ENCODE measurements around the gene NFIA.

Gene NFIA

DNA sequence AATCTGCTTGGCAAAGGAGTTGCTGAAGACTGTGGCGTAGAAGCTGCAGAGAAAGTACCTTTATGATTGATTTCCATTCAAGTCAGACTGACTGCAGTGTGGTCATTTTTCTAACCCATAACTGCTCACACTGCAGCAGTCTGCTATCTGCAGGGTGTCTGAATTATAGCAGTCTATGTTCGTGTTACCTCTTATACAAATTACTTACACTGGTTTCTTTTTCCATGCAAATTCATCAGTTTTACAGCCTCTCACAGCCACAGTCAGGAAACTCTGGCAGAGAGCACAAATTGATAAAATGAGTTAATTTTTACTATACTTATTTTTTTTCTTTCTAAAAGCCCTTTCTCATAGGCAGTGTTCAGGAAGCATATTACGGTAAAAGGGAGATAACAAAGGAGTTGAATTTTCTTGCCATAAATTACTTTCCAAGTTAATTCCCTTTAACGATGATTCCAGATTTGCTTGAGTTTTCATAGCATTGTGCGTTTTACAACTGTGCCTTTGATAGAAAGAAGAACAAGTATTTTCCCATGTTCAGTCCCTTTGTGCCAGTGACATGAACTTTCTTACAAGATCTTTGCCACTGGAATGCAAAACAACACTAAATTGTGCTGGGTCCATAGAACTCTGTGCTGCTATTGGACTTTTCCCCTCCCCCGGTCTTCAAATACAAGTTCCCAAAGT, 261.5 kb downstream of the NFIA start:
- H3K9me3 Mint-ChIP-seq: peaks cover 5% of the 10 kb centered on the region
- no peaks in the 10 kb centered on the region for H3K36me3 Mint-ChIP-seq
- no peak overlapping the region for H3K4me3 Mint-ChIP-seq
- peaks cover 19% of the 10 kb centered on the region for H3K27me3 Mint-ChIP-seq
- no peak overlapping the region for H3K27ac Mint-ChIP-seq
- no peak for ATAC-seq
- no peaks in the 10 kb centered on the region for H3K4me1 Mint-ChIP-seq

DNA sequence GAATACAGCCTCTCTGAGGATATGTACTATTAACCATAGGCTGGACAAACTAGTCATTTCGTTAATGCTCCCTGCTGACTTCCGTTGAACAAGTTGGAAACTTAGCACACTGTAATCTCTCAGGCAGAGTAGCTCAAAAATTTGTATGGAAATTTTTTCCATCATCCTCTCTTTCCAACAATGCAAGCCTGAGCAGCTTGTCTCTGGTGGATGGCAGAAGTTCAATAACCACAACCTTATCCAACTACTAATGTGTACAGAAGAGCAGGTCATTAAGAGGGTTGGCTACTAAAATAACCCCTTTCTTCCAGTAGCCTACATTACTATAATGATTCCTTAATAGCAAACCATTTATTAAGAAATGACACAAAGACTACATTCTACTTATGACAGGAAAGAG, 262.3 kb downstream of the NFIA start:
- Mint-ChIP-seq H3K4me1 (no peaks in the 10 kb centered on the region), H3K36me3 (no peaks in the 10 kb centered on the region), H3K9me3 (peaks cover 5% of the 10 kb centered on the region), H3K27me3 (peaks cover 19% of the 10 kb centered on the region), H3K27ac (no peak overlapping the region), H3K4me3 (no peak overlapping the region)
- no peak for ATAC-seq

DNA sequence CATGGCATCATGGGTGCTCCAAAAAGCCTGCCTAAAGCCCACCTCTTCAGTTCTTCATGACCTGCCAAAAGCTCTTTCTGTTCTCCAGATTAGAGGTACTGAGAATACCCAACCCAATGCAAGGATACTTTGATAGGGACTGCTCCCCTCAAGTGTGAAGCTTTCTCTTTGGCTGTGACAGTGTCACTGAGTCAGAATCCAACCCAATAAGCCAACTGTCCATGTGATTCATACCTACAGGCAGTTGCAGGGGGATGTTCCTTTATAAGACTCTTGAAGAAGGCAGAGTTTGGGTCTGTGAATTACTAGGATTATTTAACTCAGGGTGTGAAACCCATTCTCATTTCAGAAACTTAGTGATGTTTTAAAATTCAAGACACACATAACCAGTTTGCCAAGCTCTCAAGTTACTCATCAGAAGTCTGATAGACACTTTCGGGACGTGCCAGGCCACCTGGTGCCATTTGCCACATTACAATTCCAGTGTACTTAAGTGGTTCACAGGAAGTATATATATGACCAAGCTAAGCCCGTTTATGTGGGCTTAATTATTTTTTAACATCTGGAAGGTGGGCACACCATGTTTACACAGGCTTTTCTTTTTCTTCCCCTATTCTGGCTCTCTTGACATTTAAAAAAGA, 265.8 kb downstream of the NFIA start:
- no peak for ATAC-seq
- no peak overlapping the region for H3K4me3 Mint-ChIP-seq
- H3K27ac Mint-ChIP-seq: no peak overlapping the region
- peaks cover 10% of the 10 kb centered on the region for H3K27me3 Mint-ChIP-seq
- peaks cover 5% of the 10 kb centered on the region for H3K9me3 Mint-ChIP-seq
- H3K36me3 Mint-ChIP-seq: no peaks in the 10 kb centered on the region
- no peaks in the 10 kb centered on the region for H3K4me1 Mint-ChIP-seq

DNA sequence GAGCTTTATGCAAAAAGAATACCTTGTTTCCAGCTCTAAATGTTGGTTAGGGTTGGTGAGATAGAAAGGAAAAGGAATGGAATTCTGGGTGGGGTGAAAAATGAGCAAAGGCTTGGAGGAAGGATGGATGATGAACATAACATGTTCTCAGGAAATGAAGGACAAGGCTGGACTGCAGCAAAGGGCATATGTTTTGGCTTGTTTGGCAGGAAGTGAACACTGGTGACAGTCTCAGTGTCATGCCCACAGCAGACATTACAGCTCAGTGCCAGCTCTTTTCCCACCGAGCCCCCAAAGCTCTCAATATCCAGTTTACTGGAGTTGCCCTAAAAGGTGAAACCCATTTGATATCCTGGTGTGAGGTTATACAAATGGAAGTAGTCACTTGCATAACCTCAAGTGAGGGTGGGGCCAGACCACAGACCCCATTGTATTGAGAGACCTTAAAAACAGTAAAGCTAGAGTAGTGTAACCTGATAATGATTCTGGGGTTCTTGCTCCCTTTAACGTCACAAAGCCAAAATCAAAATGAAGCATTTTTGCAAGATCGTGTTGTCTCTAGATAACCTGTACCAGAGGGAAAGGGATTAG, 270.6 kb downstream of the NFIA start:
- Mint-ChIP-seq H3K4me1 (no peaks in the 10 kb centered on the region), H3K27ac (no peak overlapping the region), H3K36me3 (no peaks in the 10 kb centered on the region), H3K9me3 (no peaks in the 10 kb centered on the region), H3K27me3 (no peaks in the 10 kb centered on the region), H3K4me3 (no peak overlapping the region)
- no peak for ATAC-seq

DNA sequence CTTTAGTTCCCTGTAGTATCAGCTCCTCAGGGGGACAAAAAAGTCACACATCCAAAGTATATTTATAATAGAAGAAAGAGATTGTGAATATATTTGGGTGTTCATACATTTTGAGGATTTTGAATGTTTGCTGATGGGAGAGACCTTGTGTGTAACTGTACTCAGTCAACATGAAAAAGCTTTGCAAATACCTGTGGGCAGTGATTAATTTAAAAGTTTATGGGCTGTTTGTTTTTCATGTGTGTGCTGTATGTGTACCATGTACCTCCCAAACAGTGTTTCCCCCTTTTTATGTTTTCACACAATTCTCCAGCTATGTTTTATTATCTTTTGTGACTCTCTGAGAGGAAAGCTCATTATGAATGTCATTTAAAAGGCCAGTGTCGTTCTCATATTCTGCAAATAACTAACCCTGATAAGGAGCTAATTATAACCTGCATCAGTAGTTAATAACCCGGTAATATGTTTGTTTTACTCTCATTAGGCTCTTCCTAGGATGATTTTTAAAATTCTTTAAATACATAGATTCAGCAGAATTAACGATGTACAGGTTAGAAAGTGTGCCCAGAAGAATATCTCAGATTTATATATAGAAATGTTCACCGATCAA, 271.5 kb downstream of the NFIA start:
- Mint-ChIP-seq H3K9me3 (no peaks in the 10 kb centered on the region), H3K27me3 (no peaks in the 10 kb centered on the region), H3K4me3 (no peak overlapping the region), H3K4me1 (no peaks in the 10 kb centered on the region), H3K36me3 (no peaks in the 10 kb centered on the region), H3K27ac (no peak overlapping the region)
- no peak for ATAC-seq

DNA sequence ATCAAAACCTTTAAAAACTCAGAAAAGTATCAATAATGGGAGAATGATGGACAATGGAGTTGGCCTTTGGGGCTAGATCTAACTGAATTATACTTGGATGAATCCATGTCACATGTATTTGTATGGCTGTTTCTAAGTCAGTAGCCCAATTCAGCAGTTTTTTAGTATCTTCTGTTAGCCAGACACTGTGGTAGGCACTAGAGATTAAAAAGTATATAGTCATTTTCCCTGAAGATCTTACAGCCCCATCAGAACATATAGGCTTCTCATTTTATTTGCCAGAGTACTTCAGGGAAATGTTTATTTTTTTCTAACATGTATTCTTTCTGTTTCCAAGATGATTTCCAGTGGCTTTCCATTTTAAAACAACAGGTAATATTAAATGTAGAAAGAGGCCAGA, 273.7 kb downstream of the NFIA start:
- Mint-ChIP-seq H3K27me3 (no peaks in the 10 kb centered on the region), H3K27ac (no peak overlapping the region), H3K9me3 (no peaks in the 10 kb centered on the region), H3K36me3 (no peaks in the 10 kb centered on the region), H3K4me1 (no peaks in the 10 kb centered on the region), H3K4me3 (no peak overlapping the region)
- no peak for ATAC-seq

DNA sequence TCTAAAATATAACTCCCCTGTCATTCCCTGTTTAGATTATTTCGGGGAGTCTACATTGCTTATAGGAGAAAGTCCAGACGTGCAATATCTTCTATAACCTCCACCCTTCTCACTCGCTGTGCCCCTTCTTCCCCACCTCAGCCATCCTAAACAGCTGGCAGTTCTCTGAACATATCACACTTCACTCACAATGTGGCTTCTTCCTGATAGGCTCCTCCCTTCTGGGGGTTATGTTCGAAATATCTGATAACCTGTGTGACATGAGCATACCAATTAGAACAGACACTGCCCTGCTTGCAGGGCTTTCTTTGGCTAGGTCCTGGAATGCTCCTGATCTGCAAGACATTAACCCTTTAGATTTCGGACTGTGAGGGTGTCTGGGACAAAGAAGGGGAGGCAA, 274.6 kb downstream of the NFIA start:
- H3K36me3 Mint-ChIP-seq: no peaks in the 10 kb centered on the region
- ATAC-seq: no peak
- H3K9me3 Mint-ChIP-seq: no peaks in the 10 kb centered on the region
- H3K4me1 Mint-ChIP-seq: no peaks in the 10 kb centered on the region
- no peak overlapping the region for H3K27ac Mint-ChIP-seq
- no peaks in the 10 kb centered on the region for H3K27me3 Mint-ChIP-seq
- H3K4me3 Mint-ChIP-seq: no peak overlapping the region

DNA sequence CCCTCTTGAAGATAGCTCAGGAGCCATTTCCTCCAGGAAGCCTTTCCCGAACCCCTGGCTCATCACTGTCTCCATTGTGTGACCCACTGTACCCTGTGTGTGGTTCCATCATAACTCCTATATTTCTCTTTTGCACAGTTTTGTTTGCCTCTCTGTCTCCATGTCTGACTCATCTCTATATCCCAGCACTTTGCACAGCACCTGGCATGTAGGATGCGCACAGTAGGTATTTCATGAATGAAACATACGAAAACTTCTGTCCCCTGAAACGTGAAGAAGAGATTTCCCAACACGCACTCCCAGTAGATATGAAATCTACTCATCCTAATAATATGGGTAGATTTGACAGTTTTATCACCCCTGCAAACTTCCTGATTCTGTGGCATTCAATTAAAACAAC, 275.2 kb downstream of the NFIA start:
- Mint-ChIP-seq H3K4me3 (no peak overlapping the region), H3K4me1 (no peaks in the 10 kb centered on the region), H3K27ac (no peak overlapping the region), H3K9me3 (no peaks in the 10 kb centered on the region), H3K36me3 (no peaks in the 10 kb centered on the region), H3K27me3 (no peaks in the 10 kb centered on the region)
- ATAC-seq: no peak

DNA sequence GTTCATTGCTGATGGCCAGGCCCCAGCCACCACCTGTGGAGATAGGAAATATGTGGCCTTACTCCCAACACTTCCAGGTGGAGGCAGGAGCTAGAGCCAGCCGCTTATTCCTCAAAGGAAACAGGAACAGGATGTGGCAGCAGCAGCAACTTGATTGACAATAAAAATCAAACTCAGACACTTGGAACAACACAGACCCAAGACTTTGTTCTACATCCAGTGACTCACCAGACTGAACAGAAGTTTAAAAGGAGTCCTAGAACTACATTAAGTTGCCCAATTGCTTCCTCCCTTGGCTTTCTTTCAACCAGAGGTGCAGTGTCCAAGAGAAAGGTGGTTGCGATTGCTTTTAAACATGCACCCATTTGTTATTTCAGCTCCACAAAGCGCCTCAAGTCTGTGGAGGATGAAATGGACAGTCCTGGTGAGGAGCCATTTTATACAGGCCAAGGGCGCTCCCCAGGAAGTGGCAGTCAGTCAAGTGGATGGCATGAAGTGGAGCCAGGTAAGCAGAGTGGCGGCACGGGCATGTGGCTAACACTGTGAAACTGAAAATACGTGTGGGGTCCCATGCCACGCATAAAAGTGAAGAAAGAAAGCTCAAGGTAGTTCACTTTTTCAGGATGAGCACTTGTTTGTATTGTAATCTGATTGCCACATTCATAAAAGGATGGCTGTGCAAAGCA, 276.6 kb downstream of the NFIA start:
- ATAC-seq: no peak
- H3K4me3 Mint-ChIP-seq: no peak overlapping the region
- H3K9me3 Mint-ChIP-seq: no peaks in the 10 kb centered on the region
- H3K27me3 Mint-ChIP-seq: no peaks in the 10 kb centered on the region
- H3K4me1 Mint-ChIP-seq: no peaks in the 10 kb centered on the region
- H3K36me3 Mint-ChIP-seq: no peaks in the 10 kb centered on the region
- no peak overlapping the region for H3K27ac Mint-ChIP-seq

DNA sequence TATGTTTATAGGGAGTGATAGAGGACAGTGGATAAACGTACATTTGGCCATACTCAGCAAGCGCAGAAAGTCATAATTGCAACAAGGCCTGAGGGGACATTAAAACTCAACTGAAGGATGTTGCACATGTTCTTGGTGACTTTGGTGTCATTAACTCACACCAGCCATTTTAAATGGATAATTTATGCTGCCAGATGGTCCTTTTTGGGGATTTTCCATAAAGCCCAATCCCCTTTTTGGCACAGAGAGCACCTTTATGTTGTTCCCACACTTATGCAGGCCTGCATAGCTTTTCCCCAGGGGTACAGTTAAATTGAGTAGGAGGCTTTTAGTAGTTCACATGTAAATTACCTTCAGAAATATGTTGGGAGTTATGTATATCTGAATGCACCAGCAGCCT, 279.6 kb downstream of the NFIA start:
- Mint-ChIP-seq H3K4me3 (no peak overlapping the region), H3K27me3 (peaks cover 15% of the 10 kb centered on the region), H3K27ac (no peak overlapping the region), H3K4me1 (no peaks in the 10 kb centered on the region), H3K9me3 (no peaks in the 10 kb centered on the region), H3K36me3 (no peaks in the 10 kb centered on the region)
- no peak for ATAC-seq

DNA sequence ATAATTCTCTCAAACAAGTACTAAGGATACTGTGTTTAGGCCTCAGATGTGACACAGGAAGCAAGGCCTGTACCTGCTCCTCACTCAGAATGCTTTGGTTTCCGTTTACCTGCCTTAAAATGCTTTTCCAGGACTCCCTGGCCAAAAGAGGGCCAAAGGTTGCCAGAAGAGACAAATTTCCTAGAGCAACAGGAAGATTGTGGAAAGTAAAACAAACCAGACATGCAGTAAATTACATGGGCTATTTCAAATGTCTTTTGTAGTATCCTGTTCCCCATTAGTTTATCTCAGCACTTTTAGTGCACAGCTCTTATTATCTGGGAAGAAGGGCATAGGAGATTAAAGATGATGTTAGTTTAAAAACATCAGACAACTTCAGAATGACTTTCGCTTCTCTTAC, 280.0 kb downstream of the NFIA start:
- no peak for ATAC-seq
- no peak overlapping the region for H3K27ac Mint-ChIP-seq
- no peak overlapping the region for H3K4me3 Mint-ChIP-seq
- peaks cover 15% of the 10 kb centered on the region for H3K27me3 Mint-ChIP-seq
- no peaks in the 10 kb centered on the region for H3K9me3 Mint-ChIP-seq
- no peaks in the 10 kb centered on the region for H3K4me1 Mint-ChIP-seq
- no peaks in the 10 kb centered on the region for H3K36me3 Mint-ChIP-seq

DNA sequence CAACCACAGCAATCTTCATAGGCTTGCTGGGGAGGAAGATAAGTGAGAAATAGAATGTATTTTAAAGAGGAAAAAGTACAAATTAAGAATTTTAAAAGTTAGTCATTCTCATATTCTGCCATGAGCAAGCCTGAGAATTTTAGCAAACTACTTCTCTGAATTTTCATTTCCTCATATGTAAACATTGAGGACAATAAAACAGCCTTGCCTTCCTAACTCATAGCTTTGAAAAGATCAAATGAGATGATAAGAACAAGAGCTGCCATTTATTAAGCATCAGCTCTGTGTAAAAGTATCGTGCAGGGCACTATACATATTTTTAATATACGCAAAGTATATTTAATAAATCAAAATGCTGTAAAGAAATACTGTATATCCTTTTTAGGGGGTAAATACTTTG, 286.0 kb downstream of the NFIA start:
- no peak overlapping the region for H3K27ac Mint-ChIP-seq
- H3K4me3 Mint-ChIP-seq: no peak overlapping the region
- ATAC-seq: no peak
- no peaks in the 10 kb centered on the region for H3K9me3 Mint-ChIP-seq
- no peaks in the 10 kb centered on the region for H3K4me1 Mint-ChIP-seq
- H3K27me3 Mint-ChIP-seq: peaks cover 15% of the 10 kb centered on the region
- H3K36me3 Mint-ChIP-seq: no peaks in the 10 kb centered on the region

DNA sequence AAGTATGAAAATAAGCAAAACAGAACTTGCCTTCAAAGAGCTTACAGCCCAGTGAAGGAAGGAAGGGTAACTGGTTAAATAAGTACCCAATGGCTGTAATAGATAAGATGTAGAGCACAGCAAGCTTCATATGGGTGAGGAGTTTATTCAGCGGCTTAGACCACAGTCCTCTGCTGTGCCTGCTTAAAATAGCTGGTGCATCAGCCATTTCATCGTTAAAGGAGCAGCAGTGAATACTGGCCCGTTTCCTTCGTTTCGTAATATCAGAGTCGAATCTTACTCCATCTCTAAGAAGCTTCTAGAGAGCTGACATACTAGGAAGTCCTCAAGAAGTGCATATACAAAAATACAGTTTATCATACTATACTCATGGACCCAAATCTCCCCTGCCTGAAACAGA, 286.5 kb downstream of the NFIA start:
- no peak overlapping the region for H3K27ac Mint-ChIP-seq
- no peaks in the 10 kb centered on the region for H3K9me3 Mint-ChIP-seq
- H3K4me3 Mint-ChIP-seq: no peak overlapping the region
- H3K27me3 Mint-ChIP-seq: peaks cover 15% of the 10 kb centered on the region
- ATAC-seq: no peak
- H3K36me3 Mint-ChIP-seq: no peaks in the 10 kb centered on the region
- H3K4me1 Mint-ChIP-seq: no peaks in the 10 kb centered on the region

DNA sequence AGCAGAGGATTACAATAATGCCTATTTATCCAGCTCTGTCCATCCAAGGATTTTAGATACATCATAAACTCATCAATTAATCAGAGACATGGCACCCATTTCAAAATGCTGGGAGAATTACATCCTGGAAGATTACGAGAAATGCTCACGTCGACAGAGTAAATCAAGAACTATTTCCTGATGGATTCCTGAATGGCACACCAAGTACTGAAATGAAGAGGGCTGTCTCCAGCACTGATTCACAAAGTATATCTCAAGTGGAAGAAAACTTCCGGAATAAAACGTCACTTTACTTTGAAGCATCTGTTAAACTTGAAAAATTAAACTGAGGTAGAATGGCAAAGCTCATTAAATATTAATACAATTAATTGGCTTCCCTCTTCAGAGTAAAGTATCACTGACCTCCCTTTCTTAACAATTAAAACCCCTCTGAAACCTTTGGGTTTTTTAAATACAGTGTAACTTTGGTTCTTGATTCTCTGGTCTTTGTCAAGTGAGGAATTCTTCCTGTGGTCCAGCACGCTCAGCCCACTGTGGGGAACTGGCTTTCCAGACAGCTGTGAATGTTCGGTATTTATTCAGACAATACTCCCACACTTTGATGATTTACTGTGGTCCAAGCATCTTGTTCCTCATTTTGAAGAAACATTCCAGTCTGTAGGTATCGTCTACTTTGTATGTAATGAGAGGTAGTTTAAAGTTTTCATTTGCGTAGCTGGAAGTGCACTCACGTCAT, 288.0 kb downstream of the NFIA start:
- Mint-ChIP-seq H3K4me1 (no peaks in the 10 kb centered on the region), H3K27ac (no peak overlapping the region), H3K4me3 (no peak overlapping the region), H3K36me3 (no peaks in the 10 kb centered on the region), H3K9me3 (no peaks in the 10 kb centered on the region), H3K27me3 (peaks cover 4% of the 10 kb centered on the region)
- ATAC-seq: no peak

DNA sequence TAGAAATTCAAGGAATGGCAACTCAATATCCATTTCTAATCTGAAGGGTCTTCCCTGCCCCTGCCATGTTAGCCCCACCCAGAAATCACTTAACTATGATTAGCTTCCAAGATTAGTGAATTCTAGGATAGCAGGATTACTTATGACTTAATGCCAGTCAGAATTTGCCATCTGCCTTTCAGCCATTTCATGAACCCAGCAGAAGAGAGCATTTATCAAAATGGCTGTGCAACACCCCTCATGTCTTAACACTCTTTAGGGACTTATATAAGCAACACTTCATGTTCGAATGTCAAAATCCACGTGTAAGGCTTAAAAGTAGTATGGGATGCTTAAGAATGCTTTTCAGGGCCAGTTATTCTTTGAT, 288.5 kb downstream of the NFIA start:
- ATAC-seq: no peak
- H3K36me3 Mint-ChIP-seq: no peaks in the 10 kb centered on the region
- no peaks in the 10 kb centered on the region for H3K27me3 Mint-ChIP-seq
- H3K9me3 Mint-ChIP-seq: no peaks in the 10 kb centered on the region
- no peaks in the 10 kb centered on the region for H3K4me1 Mint-ChIP-seq
- H3K27ac Mint-ChIP-seq: no peak overlapping the region
- H3K4me3 Mint-ChIP-seq: no peak overlapping the region
